SK-N-SH (cell line): ENCODE data around the gene RPAP2. TPM values are rescaled to one million over a fixed set of nuclear protein-coding genes. Genes with fewer than 3 reads are reported as not detected.

Source experiments
- CTCF ChIA-PET: fragments of 300-600, 350-600 bp; formaldehyde crosslinking; extraction: SDS; loops from one replicate; lab custom pipeline; 2021; lab: Yijun Ruan, JAX
- POLR2A ChIA-PET: fragments of 350-600 bp; sonication (Branson Sonifier 250); formaldehyde crosslinking; extraction: SDS; loops from one replicate; lab custom pipeline; 2020; ENCODE audit warnings: antibody characterized with exemption, inconsistent platforms; lab: Yijun Ruan, JAX
- DNase-seq: peaks from one replicate; pipeline ENCODE4 v3.0.0; 2012
- H2AFZ ChIP-seq: fragments of 200-600 bp; sonication (generic); 2 replicates; pipeline ENCODE4 v1.8.1; 2016; ENCODE audit warnings: antibody characterized with exemption, mild to moderate bottlenecking, low read depth
- H3F3A ChIP-seq: fragments of 200-600 bp; sonication (generic); replicated peaks from 2 replicates; pipeline ENCODE3; 2016; ENCODE audit warnings: antibody characterized with exemption, mild to moderate bottlenecking; ENCODE audit not compliant: insufficient read depth
- H3K27ac ChIP-seq, 2 experiments: fragments of 200-500 bp in 1 of 2; fragments of 200-600 bp in 1 of 2; sonication (Bioruptor generic) in 1 of 2; sonication (generic), shearing (Covaris generic) in 1 of 2; 2 replicates each; pipeline versions ENCODE4 v1.5.1 to v1.6.1; 2014 to 2016; ENCODE audit warnings: low read depth in 2 of 2, inconsistent platforms in 1 of 2, low read length in 1 of 2, mild to moderate bottlenecking in 1 of 2, mixed read lengths in 1 of 2
- H3K27me3 ChIP-seq: fragments of 200-600 bp; sonication (generic), shearing (Covaris generic); 2 replicates; pipeline ENCODE4 v1.6.1; 2016; ENCODE audit warnings: mixed run types; ENCODE audit not compliant: insufficient read depth
- H3K36me3 ChIP-seq, 2 experiments: fragments of 200-500 bp in 1 of 2; fragments of 200-600 bp in 1 of 2; sonication (Bioruptor generic) in 1 of 2; sonication (generic) in 1 of 2; replicated peaks in 1 of 2; 2 replicates each; pipeline versions ENCODE3 to v1.5.1; 2014 to 2016; ENCODE audit warnings: low read length in 1 of 2, mild to moderate bottlenecking in 1 of 2; ENCODE audit not compliant: insufficient read depth in 2 of 2, control insufficient read depth in 1 of 2
- H3K4me1 ChIP-seq, 2 experiments: fragments of 200-500 bp in 1 of 2; fragments of 200-600 bp in 1 of 2; sonication (Bioruptor generic) in 1 of 2; sonication (generic), shearing (Covaris generic) in 1 of 2; 2 replicates each; pipeline versions ENCODE4 v1.5.1 to v1.6.1; 2014 to 2016; ENCODE audit warnings: low read depth in 1 of 2, low read length in 1 of 2, mixed run types in 1 of 2; ENCODE audit not compliant: insufficient read depth in 2 of 2, control insufficient read depth in 1 of 2
- H3K4me2 ChIP-seq: fragments of 200-600 bp; sonication (generic), shearing (Covaris generic); 2 replicates; pipeline ENCODE4 v1.6.1; 2017; ENCODE audit warnings: mixed run types
- H3K4me3 ChIP-seq, 2 experiments: fragments of 200-500 bp in 1 of 2; fragments of 200-600 bp in 1 of 2; sonication (Bioruptor generic) in 1 of 2; sonication (generic), shearing (Covaris generic) in 1 of 2; 2 replicates each; pipeline versions ENCODE4 v1.5.1 to v1.8.1; 2014 to 2016; ENCODE audit warnings: low read depth in 2 of 2, inconsistent platforms in 1 of 2, low read length in 1 of 2, mild to moderate bottlenecking in 1 of 2, mixed read lengths in 1 of 2, moderate library complexity in 1 of 2
- H3K79me2 ChIP-seq: fragments of 200-600 bp; sonication (generic); 2 replicates; pipeline ENCODE4 v1.8.1; 2017; ENCODE audit warnings: mild to moderate bottlenecking; ENCODE audit not compliant: insufficient read depth
- H3K9ac ChIP-seq: fragments of 200-600 bp; sonication (generic); 2 replicates; pipeline ENCODE4 v1.6.1; 2017; ENCODE audit warnings: mixed run types
- H3K9me2 ChIP-seq: fragments of 200-600 bp; sonication (generic); 2 replicates; pipeline ENCODE4 v1.6.1; 2017; ENCODE audit warnings: mixed run types
- H3K9me3 ChIP-seq: fragments of 200-600 bp; sonication (generic); 2 replicates; pipeline ENCODE4 v1.6.1; 2017; ENCODE audit warnings: mixed run types, mild to moderate bottlenecking, moderate library complexity
- H4K20me1 ChIP-seq: fragments of 200-600 bp; sonication (generic); 2 replicates; pipeline ENCODE4 v1.6.1; 2017; ENCODE audit warnings: mild to moderate bottlenecking, mixed run types; ENCODE audit not compliant: insufficient read depth
- CHD2 ChIP-seq: fragments of 150-350 bp; IDR thresholded peaks from 2 replicates; pipeline ENCODE4 v1.6.1; 2018; ENCODE audit warnings: low read length; ENCODE audit not compliant: partially characterized antibody
- EZH2phosphoT487 ChIP-seq: fragments of 200-600 bp; sonication (generic); IDR thresholded peaks from 2 replicates; pipeline ENCODE4 v1.6.1; 2017; ENCODE audit warnings: low read depth, mixed run types, mild to moderate bottlenecking, antibody characterized with exemption, moderate library complexity, borderline replicate concordance
- FOSL2 ChIP-seq: IDR thresholded peaks from 2 replicates; pipeline ENCODE4 v1.4.0; 2012; ENCODE audit warnings: low read depth, mild to moderate bottlenecking, moderate library complexity, borderline replicate concordance
- FOXJ3 ChIP-seq: sonication (generic); formaldehyde crosslinking; IDR thresholded peaks from 2 replicates; pipeline ENCODE4 v1.5.1; 2020; ENCODE audit warnings: mild to moderate bottlenecking, missing genetic modification reagents
- FOXM1 ChIP-seq: IDR thresholded peaks from 2 replicates; pipeline ENCODE4 v1.4.0; 2012; ENCODE audit warnings: low read depth, mild to moderate bottlenecking
- GABPA ChIP-seq: IDR thresholded peaks from 2 replicates; pipeline ENCODE4 v1.4.0; 2012; ENCODE audit warnings: low read depth, mild to moderate bottlenecking
- GATA2 ChIP-seq: sonication (generic); formaldehyde crosslinking; IDR thresholded peaks from 2 replicates; pipeline ENCODE4 v1.5.0; 2020; ENCODE audit warnings: mild to moderate bottlenecking, missing genetic modification reagents
- MEF2A ChIP-seq: IDR thresholded peaks from 2 replicates; pipeline ENCODE4 v1.4.0; 2012; ENCODE audit warnings: low read depth, borderline replicate concordance
- MXI1 ChIP-seq: IDR thresholded peaks from 2 replicates; pipeline ENCODE4 v1.6.1; 2012; ENCODE audit warnings: mild to moderate bottlenecking, low read depth, low read length, improper control_type of control experiment
- NFIC ChIP-seq: IDR thresholded peaks from 2 replicates; pipeline ENCODE4 v1.4.0; 2012; ENCODE audit warnings: borderline replicate concordance
- NRF1 ChIP-seq: IDR thresholded peaks from 2 replicates; pipeline ENCODE4 v1.6.1; 2012; ENCODE audit warnings: low read depth, mild to moderate bottlenecking, low read length
- RCOR1 ChIP-seq: fragments of 150-350 bp; IDR thresholded peaks from 2 replicates; pipeline ENCODE4 v1.6.1; 2017; ENCODE audit warnings: antibody characterized with exemption, low read length
- RFX5 ChIP-seq: IDR thresholded peaks from 2 replicates; pipeline ENCODE4 v1.6.1; 2012; ENCODE audit warnings: mild to moderate bottlenecking, improper control_type of control experiment, low read length
- RXRA ChIP-seq: IDR thresholded peaks from 2 replicates; pipeline ENCODE4 v1.4.0; 2012; ENCODE audit warnings: low read depth, mild to moderate bottlenecking, borderline replicate concordance
- SIN3A ChIP-seq: IDR thresholded peaks from 2 replicates; pipeline ENCODE4 v1.6.1; 2012; ENCODE audit warnings: low read depth, mild to moderate bottlenecking, low read length, moderate library complexity, borderline replicate concordance
- TEAD4 ChIP-seq: IDR thresholded peaks from 2 replicates; pipeline ENCODE4 v1.4.0; 2012; ENCODE audit warnings: mild to moderate bottlenecking, borderline replicate concordance; ENCODE audit not compliant: insufficient read depth
- YY1 ChIP-seq: IDR thresholded peaks from 2 replicates; pipeline ENCODE4 v1.4.0; 2012; ENCODE audit warnings: low read depth, mild to moderate bottlenecking
- WGBS: methylation state at CpG from one replicate; pipeline ENCODE4 v1.1.6; 2017; ENCODE audit warnings: low lambda C conversion rate; 5-methylcytosine and 5-hydroxymethylcytosine counted together
- polyA plus RNA-seq, 3 experiments: library from polyadenylated mRNA; depleted of rRNA; stranded (reverse); fragments of >200 nt; gene quantifications; 2 replicates each; pipeline ENCODE4 v1.2.3, GENCODE V29; 2012
- TF ChIP-seq, protein P1 (sequence below): IDR thresholded peaks from 2 replicates; pipeline ENCODE4 v1.4.0; 2012; ENCODE audit warnings: low read depth
- TF ChIP-seq, protein P2 (sequence below): IDR thresholded peaks from 2 replicates; pipeline ENCODE4 v1.4.0; 2012; ENCODE audit warnings: low read depth, borderline replicate concordance
- TF ChIP-seq, protein P3 (sequence below): fragments of 200-600 bp; sonication (generic); IDR thresholded peaks from 2 replicates; pipeline ENCODE4 v1.6.1; 2017; ENCODE audit warnings: antibody characterized with exemption, mild to moderate bottlenecking, moderate library complexity
- TF ChIP-seq, protein P4 (sequence below): IDR thresholded peaks from 2 replicates; pipeline ENCODE4 v1.4.0; 2012; ENCODE audit warnings: low read depth, borderline replicate concordance
- TF ChIP-seq, protein P5 (sequence below): IDR thresholded peaks from 2 replicates; pipeline ENCODE4; 2012
- TF ChIP-seq, protein P6 (sequence below): fragments of 150-350 bp; IDR thresholded peaks from 2 replicates; pipeline ENCODE4 v1.6.1; 2016; ENCODE audit warnings: mild to moderate bottlenecking, low read depth, low read length

Gene RPAP2
- polyA plus RNA-seq, 1 of the 3 experiments (the other 2 are of a cell fraction): 3.4 TPM

DNA sequence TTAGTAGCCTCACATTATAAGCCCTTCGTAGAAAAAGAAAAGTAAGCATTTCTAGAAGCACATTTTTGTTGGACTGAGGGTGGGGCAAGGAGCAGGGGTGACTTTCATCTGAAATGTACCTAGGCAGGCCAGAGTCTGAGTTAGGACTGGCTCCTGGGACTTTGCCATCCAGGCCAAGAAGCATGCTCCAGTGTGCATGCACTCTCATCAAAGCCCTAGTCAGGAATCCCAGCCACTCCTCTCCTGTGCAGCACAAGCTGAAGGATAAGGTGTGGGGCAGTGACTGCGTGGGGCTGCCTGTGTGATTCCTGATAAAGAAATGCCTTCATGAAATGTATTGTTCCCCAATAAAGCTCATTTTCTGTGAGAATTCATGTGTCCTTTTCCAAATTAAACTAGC, 99.7 kb downstream of the RPAP2 start:
- TF ChIP-seq, protein P1, sequence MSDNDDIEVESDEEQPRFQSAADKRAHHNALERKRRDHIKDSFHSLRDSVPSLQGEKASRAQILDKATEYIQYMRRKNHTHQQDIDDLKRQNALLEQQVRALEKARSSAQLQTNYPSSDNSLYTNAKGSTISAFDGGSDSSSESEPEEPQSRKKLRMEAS: no peak
- TF ChIP-seq FOSL2 (no peak), RCOR1 (no peak), RXRA (no peak)
- CTCF ChIA-PET: no interaction called here
- POLR2A ChIA-PET: no interaction called here

DNA sequence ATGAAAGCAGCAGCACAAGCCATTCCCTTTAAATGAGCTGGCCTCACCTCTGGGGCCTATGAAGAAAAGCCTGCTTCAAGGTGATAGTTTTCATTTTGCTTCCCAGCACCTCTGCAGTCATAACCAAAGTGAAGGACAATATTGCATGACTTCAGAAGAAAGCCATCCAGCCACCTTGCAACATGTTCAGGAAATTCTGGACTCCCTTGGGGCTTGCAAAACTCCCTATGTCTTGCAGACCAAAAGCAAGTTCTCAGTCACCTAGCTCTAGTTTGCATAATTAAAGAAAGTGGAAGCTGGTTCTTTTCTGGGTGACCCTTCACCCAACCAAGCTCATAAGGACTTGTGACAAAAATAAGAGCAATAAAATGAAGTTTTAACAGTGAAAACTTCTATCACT, 100.2 kb downstream of the RPAP2 start:
- no peaks in the 10 kb centered on the region for H3K9me3 ChIP-seq
- no peaks in the 10 kb centered on the region for H3K9me2 ChIP-seq
- no peaks in the 10 kb centered on the region for H3K4me1 ChIP-seq
- no peaks in the 10 kb centered on the region for H4K20me1 ChIP-seq
- no peak overlapping the region for H2AFZ ChIP-seq
- no peaks in the 10 kb centered on the region for H3K27me3 ChIP-seq
- CTCF ChIA-PET: interaction anchor here (0.6 kb wide), 1 partner anchor 332 kb away, joined by 3 read pairs; no protein-coding TSS in a partner anchor
- TF ChIP-seq MEF2A (no peak), FOSL2 (no peak), GATA2 (CRISPR knock-in tag) (no peak), FOXJ3 (CRISPR knock-in tag) (no peak), MXI1 (no peak), NFIC (no peak), CHD2 (no peak), TEAD4 (no peak), RFX5 (no peak), SIN3A (no peak), NRF1 (no peak), YY1 (no peak), FOXM1 (no peak), GABPA (no peak), EZH2phosphoT487 (no peak)
- TF ChIP-seq, protein P2, sequence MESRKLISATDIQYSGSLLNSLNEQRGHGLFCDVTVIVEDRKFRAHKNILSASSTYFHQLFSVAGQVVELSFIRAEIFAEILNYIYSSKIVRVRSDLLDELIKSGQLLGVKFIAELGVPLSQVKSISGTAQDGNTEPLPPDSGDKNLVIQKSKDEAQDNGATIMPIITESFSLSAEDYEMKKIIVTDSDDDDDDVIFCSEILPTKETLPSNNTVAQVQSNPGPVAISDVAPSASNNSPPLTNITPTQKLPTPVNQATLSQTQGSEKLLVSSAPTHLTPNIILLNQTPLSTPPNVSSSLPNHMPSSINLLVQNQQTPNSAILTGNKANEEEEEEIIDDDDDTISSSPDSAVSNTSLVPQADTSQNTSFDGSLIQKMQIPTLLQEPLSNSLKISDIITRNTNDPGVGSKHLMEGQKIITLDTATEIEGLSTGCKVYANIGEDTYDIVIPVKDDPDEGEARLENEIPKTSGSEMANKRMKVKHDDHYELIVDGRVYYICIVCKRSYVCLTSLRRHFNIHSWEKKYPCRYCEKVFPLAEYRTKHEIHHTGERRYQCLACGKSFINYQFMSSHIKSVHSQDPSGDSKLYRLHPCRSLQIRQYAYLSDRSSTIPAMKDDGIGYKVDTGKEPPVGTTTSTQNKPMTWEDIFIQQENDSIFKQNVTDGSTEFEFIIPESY: no peak
- TF ChIP-seq, protein P3, sequence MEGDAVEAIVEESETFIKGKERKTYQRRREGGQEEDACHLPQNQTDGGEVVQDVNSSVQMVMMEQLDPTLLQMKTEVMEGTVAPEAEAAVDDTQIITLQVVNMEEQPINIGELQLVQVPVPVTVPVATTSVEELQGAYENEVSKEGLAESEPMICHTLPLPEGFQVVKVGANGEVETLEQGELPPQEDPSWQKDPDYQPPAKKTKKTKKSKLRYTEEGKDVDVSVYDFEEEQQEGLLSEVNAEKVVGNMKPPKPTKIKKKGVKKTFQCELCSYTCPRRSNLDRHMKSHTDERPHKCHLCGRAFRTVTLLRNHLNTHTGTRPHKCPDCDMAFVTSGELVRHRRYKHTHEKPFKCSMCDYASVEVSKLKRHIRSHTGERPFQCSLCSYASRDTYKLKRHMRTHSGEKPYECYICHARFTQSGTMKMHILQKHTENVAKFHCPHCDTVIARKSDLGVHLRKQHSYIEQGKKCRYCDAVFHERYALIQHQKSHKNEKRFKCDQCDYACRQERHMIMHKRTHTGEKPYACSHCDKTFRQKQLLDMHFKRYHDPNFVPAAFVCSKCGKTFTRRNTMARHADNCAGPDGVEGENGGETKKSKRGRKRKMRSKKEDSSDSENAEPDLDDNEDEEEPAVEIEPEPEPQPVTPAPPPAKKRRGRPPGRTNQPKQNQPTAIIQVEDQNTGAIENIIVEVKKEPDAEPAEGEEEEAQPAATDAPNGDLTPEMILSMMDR: no peak
- TF ChIP-seq, protein P4, sequence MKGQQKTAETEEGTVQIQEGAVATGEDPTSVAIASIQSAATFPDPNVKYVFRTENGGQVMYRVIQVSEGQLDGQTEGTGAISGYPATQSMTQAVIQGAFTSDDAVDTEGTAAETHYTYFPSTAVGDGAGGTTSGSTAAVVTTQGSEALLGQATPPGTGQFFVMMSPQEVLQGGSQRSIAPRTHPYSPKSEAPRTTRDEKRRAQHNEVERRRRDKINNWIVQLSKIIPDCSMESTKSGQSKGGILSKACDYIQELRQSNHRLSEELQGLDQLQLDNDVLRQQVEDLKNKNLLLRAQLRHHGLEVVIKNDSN: no peak
- TF ChIP-seq, protein P5, sequence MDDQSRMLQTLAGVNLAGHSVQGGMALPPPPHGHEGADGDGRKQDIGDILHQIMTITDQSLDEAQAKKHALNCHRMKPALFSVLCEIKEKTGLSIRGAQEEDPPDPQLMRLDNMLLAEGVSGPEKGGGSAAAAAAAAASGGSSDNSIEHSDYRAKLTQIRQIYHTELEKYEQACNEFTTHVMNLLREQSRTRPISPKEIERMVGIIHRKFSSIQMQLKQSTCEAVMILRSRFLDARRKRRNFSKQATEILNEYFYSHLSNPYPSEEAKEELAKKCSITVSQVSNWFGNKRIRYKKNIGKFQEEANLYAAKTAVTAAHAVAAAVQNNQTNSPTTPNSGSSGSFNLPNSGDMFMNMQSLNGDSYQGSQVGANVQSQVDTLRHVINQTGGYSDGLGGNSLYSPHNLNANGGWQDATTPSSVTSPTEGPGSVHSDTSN: no peak
- TF ChIP-seq, protein P6, sequence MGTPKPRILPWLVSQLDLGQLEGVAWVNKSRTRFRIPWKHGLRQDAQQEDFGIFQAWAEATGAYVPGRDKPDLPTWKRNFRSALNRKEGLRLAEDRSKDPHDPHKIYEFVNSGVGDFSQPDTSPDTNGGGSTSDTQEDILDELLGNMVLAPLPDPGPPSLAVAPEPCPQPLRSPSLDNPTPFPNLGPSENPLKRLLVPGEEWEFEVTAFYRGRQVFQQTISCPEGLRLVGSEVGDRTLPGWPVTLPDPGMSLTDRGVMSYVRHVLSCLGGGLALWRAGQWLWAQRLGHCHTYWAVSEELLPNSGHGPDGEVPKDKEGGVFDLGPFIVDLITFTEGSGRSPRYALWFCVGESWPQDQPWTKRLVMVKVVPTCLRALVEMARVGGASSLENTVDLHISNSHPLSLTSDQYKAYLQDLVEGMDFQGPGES: no peak
- TF ChIP-seq, all 33 proteins: peak for 0
- no peak overlapping the region for H3K4me2 ChIP-seq
- H3F3A ChIP-seq: peaks cover 4% of the 10 kb centered on the region
- DNase-seq: no peak
- H3K4me3 ChIP-seq: no peak overlapping the region
- no peaks in the 10 kb centered on the region for H3K36me3 ChIP-seq
- H3K27ac ChIP-seq: no peak overlapping the region
- H3K79me2 ChIP-seq: no peaks in the 10 kb centered on the region
- no peak overlapping the region for H3K9ac ChIP-seq
- POLR2A ChIA-PET: no interaction called here

More for the DNA sequence above, 99.7 kb downstream of the RPAP2 start:
- Histone ChIP-seq H3K4me1 (no peaks in the 10 kb centered on the region), H3F3A (peaks cover 4% of the 10 kb centered on the region), H3K36me3 (no peaks in the 10 kb centered on the region), H3K9me3 (no peaks in the 10 kb centered on the region), H3K27ac (no peak overlapping the region), H3K9me2 (no peaks in the 10 kb centered on the region), H4K20me1 (no peaks in the 10 kb centered on the region), H3K79me2 (no peaks in the 10 kb centered on the region), H3K4me2 (no peak overlapping the region), H3K4me3 (no peak overlapping the region), H3K27me3 (no peaks in the 10 kb centered on the region), H2AFZ (no peak overlapping the region), H3K9ac (no peak overlapping the region)
- DNase-seq: no peak
- 97% methylated on average over 2 of the region's 2 CpGs for WGBS
